C4-2B (cell line): ENCODE data around the gene NTNG1.

ENCODE experiments used
- CTCF ChIP-seq: fragments of 450-650 bp; conservative IDR thresholded peaks from 2 replicates; pipeline ENCODE4 v1.5.1; 2017; ENCODE audit warnings: mild to moderate bottlenecking
- ZFX ChIP-seq: fragments of 450-650 bp; IDR thresholded peaks from 2 replicates; pipeline ENCODE4 v1.6.1; 2017

- TF ChIP-seq CTCF (no peak), ZFX (no peak)
Measured at GRCh38 chr1:107105914-107106313, 34.9 kb upstream of the NTNG1 start.
